GM19463 (cell line): Measurements from ENCODE around the gene COMMD3.
A peak's percentile ranks its signal among the peaks of the same experiment; 100 is the strongest.
"Not testable (repeated sequence)": the region's sequence is repeated elsewhere in the genome, so short reads cannot be mapped to it uniquely, and the experiment has no call there.

Experiments
- ATAC-seq: cut with Tn5 transposase; IDR thresholded peaks from one replicate; pipeline ENCODE4 v1.9.1; 2021; ENCODE audit warnings: mild to moderate bottlenecking, moderate library complexity; ENCODE audit not compliant: unreplicated experiment

Gene COMMD3

DNA sequence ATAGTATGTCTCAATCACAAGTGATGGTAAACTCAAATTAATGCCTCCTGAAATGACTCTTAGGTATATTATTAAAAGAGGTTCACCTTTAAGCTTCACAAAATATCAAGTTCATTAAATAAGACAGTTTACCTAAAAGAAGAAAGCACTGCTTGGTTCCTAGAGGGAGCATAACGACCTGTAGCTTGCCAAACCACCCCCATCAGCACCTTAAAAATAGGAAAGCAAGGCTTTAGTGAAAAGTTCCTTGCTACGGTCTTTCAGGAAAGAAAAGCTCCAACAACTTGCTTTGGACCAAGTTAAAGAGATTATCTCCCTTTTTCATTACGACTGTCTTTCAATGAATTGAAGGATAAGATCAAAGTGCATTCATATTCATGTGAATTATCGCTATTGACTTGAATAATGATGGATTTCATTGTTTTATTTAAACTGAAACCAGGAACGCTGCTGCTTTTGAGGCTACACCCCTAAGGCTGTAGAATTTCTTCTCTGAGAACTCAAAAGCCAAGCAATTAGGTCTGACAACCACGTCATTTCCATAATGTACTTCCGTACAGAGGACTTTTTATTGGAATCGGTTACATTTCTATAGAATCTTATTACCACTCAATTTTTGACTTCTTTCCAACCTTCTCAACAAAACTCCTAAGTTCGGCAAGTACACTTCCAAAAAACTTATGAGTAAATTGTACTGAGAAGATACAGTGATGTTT, 22.2 kb downstream of the COMMD3 start:
- no peak for ATAC-seq

DNA sequence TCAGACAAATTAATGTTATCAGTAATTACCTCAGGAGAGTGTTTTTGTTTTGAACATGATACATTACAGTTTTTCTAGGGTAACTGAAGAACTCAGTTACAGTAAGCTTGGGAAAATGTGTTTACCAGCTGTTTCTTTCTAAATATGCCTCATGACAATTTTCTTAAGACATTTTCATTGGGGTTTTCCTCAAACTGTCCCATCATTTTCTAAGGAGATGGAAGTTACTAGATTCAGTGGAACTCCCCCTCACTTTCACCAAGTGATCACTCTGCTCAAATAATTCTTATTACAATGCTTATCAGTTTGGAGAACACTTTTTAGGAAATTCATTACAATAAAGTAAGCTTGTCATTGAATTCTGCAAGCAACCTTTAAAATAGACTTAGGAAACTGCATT, 22.7 kb downstream of the COMMD3 start:
- ATAC-seq: no peak

DNA sequence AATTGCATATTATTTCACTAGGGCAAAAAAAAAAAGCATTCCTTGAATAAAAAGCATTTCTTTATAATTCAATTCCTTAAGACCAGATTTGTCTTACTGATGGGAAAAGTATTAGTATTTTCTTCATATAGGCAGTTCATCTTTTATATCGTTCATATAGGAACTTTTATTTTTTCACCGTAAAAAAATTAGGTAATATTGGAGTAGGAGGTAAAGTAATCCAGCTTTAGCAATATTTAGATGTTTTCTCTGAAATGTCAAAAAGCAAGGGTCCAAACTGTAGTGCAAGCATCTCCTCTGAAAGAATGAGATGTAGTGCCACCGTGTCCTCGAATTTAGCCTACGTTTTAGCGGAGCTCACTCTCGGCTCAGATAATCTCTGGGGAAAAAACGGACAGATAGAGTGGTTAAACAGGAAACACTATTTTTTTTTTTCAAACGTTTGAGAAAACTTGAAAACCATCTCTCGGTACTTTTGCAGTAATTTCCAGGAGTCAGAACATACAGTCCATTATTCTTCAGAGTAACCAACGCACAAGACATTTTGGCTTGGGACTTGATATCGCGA, 23.7 kb downstream of the COMMD3 start:
- ATAC-seq: no peak

- ATAC-seq: peak; percentile 40
These were observed 24.4 kb downstream of the COMMD3 start for GRCh38 chr10:22340329-22341189.

- peak; percentile 14 for ATAC-seq
These were observed 25.2 kb downstream of the COMMD3 start for GRCh38 chr10:22341190-22341925.

DNA sequence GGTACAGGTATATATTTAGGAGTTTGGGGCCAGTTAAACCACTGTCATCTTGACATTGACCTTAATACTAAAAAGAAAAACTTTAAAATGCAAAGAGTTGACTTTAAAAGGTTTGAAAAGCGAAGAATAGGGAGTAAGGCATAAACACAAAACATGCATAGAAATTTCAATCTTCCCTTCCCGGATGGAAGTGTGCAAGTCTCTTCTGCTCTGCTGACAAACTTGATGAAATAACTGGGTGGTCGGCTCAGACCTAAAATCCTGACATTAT, 25.7 kb downstream of the COMMD3 start:
- no peak for ATAC-seq

DNA sequence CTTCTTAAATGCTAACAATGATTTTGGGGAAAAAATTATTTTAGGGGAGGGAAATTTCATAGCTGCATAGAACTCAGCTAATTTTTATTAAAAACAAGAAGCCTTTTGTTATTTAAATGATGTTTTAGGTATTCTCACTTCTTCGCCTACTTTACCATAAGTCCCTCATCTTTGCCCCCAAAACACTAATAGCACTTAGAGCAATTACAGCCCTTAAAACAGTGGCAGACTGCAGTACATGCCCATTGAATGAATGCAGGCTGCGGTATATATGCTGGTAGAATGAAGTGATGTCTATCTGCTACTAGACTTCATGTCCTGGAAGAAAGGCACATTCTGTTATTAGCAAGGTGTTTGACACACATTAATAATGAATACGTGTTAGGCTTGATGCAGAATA, 26.2 kb downstream of the COMMD3 start:
- ATAC-seq: no peak

DNA sequence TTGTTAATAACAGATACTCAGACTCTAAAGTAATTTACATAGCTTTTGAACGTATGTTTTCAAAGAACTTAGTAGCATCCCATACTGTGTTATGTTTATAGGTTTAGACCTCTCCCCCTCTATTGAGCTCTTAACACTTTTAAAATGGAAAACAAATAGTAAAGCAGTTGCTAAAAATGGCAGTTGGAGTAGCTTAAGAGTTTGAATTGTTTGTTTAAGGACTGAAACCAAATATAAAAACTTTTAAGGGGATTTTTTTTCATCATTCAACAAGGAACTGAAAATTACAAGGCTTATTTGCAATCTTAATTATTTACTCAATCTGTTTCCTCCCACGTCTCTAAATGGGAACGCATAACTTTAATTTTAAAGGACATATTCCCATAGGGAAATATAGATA, 27.5 kb downstream of the COMMD3 start:
- no peak for ATAC-seq

DNA sequence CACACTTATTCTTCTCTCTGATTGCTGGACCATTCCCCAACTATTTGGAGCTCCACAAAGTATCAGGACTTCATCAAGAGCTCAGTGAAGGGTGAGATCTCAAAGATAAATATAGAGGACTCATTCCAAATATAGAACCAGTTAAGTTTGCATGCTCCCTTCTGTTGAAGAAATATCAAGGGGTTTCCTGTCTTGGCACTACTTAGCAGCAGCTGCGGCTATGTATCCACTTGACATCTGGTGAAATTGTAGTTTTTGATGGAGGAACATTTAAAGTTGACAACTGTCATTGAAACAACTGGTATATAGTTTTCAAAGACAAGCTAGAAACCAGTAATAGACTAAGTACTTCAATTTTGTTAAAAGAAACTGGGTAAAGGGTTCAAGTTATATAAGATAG, 28.1 kb downstream of the COMMD3 start:
- ATAC-seq: no peak

GRCh38 chr10:22344781-22345300, 28.7 kb downstream of the COMMD3 start:
- no peak for ATAC-seq

DNA sequence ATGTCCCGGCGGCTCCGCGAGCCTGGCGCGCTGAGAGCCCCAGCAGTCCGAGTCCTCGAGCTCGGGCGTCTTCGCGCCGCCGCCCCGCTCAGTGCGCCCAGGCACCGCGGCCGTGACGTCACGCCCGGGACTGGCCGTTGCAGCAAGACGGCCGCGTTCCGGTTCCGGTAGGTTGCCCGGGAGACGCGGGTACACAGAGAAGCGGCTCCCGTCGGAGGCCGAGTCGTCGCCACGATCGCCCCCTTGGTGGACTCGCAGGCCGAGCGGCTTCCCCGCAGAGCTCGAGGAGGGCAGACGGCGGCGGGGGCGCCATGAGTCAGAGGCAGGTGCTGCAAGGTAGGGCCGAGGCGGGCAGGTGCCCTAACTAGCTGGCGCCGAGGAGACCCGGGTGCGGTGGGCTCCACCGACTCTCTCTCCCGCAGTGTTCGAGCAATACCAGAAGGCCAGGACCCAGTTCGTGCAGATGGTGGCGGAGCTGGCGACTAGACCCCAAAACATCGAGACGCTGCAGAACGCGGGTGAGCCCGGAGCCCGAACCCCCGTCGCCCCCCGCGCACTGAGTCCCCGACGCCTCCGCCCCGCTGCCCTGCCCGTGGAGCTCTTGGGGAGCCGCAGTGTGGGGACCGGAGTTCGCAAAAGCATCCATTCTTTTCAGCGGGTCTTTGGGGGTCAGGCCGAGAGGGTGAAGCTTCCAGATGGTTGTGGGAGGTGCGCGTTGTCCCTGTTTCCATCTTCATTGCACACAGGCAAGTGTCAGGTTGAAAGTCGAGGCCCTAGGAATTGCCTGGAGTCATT, 29.3 kb downstream of the COMMD3 start, which contains the start of gene SPAG6:
Gene SPAG6 (plus strand): TSS at position 196 of the 795 bp plus-strand sequence. CDS start 116 bp downstream, at position 312.
- peak; percentile 40 for ATAC-seq

DNA sequence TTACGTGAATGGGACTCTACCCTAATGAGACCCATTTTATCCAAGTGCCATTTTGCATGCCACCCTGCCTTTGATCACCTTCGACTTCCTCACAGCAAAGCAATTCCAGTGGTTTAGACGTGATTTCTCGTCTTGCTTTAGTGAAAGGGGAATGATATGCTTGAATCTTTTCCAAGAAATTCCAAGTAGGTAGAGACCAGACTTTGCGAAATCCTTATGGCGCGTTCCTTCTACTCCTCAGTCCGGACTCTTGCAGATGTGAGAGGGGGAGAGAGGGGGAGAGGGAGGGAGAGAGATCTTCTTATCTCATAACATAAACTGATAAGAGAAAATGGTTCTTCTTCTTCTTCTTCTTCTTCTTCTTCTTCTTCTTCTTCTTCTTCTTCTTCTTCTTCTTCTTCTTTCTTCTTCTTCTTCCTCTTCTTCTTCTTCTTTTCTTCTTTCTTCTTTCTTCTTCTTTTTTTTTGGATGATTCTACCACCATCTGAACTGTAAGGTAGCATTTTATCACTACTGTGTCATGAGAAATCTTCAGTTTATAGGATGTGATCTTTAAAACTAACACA, 30.0 kb downstream of the COMMD3 start:
- ATAC-seq: no peak

DNA sequence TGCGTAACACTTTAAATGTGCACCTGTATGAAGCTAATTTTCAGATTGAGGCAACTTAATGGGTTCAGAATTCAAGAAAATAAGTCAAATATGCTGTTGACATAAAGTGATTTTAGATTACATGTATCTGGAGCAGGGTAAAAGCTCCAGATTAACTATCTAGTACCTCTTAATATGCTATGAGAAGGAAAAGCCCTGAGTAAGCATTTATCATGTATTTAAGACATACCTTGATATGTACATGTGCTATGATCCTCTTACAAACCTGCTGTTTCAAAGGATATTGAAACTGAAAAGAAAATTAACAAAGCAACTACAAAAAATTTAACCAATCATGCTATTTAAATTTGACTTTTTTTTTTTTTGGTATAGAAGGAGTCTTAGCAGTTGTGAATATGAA, 33.6 kb downstream of the COMMD3 start:
- no peak for ATAC-seq

- ATAC-seq: no peak
These were observed 35.0 kb downstream of the COMMD3 start for GRCh38 chr10:22351131-22351703.

DNA sequence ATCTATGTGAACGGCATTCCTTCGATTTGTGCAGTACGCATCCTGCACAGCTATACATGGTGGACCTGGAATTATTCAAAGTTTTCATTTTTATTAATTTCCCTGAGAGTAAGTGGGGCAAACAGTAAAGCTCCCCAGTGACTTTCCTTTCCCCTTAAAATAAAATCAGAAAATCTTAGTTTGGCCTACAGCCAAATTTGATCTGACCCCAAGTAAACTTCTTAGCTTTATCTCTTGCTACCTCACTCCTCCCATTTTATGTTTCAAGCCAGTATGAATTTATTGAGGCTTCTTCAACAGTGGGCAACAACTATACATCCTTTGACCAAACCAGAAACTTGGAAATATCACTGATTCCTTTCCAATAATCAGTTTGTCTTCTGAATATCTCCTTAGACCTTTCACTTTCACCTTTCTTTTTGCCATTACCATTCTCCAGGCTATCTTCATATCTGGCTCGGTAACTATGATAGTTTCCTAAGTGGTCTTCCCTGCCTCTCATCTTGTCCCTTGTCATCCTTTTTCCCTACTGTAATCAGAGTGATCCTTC, 40.2 kb downstream of the COMMD3 start:
- no peak for ATAC-seq

GRCh38 chr10:22357770-22358169, 41.6 kb downstream of the COMMD3 start:
- ATAC-seq: not testable (repeated sequence)

GRCh38 chr10:22363305-22363704, 47.1 kb downstream of the COMMD3 start:
- ATAC-seq: no peak

DNA sequence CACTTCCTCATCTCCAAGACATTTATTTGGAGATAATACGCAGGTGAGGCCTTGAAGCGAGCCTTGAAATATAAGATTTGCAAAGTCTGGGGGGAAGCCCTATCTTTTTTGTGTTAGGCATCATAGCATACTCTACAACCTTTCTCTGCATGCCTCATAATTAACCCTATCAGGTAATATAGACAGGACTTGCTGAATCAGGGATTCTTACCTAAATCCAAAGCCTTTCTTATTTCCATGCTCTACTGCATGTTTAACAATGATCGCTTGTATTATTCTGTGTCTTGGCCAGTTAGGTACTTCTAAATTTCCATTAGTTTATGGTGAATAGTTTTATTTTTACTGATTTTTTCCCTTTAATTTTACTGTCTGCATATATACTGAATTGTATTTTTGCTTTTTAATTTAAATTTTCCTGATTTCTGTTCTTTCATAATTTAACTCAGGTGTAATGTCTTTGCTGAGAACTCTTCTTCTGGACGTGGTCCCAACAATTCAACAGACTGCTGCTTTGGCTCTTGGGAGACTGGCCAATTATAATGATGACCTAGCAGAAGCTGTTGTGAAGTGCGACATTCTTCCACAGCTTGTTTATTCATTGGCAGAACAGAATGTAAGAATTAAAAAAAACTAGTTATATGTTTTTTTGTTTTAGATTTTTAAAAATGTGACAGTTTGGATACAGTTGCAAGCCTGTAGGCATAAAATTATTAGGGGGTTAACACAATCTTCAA, 48.4 kb downstream of the COMMD3 start:
- ATAC-seq: no peak

- ATAC-seq: peak; percentile 36
These were observed 49.0 kb downstream of the COMMD3 start for GRCh38 chr10:22365233-22365632.
